HepG2 (cell line): ENCODE data around the gene FKBP9.

Experiments used
- CAMTA2 ChIP-seq: sonication (generic); formaldehyde crosslinking; IDR thresholded peaks from 2 replicates; pipeline ENCODE4 v1.4.0; 2020; ENCODE audit warnings: mild to moderate bottlenecking, missing genetic modification reagents, borderline replicate concordance
- STAT5B ChIP-seq: sonication (generic); formaldehyde crosslinking; IDR thresholded peaks from 2 replicates; pipeline ENCODE4 v1.4.0; 2020; ENCODE audit warnings: missing genetic modification reagents
- ZNF549 ChIP-seq: sonication (generic); formaldehyde crosslinking; IDR thresholded peaks from 2 replicates; pipeline ENCODE4 v1.5.0; 2020; ENCODE audit warnings: missing genetic modification reagents

DNA sequence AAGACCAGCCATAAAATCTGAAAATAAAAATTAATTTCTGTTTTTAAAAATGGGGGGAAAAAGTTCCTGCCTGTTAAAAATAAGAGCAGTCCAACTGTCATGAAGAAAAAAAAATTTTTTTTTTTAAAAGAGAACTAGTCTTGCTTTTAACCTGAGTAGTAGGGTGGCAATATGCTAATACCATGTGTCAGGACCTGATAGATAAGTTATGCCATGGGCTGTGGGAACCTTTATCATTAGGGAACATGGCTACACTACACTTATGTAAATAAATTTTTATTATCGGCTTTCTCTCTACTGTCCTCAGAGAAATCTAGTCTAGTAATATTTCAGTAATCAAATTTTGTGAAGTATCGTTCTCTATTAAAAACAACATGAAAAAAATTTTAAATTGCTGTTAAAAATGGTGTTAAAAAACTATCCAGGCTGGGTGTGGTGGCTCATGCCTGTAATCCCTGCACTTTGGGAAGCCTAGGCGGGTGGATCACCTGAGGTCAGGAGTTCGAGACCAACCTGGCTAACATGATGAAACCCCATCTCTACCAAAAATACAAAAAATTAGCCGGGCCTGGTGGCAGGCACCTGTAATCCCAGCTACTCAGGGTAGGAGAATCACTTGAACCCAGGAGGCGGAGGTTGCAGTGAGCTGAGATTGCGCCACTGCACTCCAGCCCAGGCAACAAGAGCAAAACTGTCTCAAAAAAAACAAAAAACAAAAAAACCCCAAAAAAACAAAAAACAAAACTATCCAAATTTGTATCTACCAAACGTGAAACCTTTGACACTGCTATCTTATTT is 84.6 kb downstream of the FKBP9 start:
- TF ChIP-seq CAMTA2 (no peak), STAT5B (CRISPR knock-in tag) (no peak), ZNF549 (CRISPR knock-in tag) (no peak)
